Fibroblast of skin of abdomen (primary cell): ENCODE measurements around the gene TENT5C. TPM values are rescaled to one million over a fixed set of nuclear protein-coding genes. Genes with fewer than 3 reads are reported as not detected.
"Not testable (repeated sequence)": the region's sequence is repeated elsewhere in the genome, so short reads cannot be mapped to it uniquely, and the experiment has no call there.

Experiments
- DNase-seq: peaks from one replicate; pipeline ENCODE4 v3.0.0-alpha.2; 2013
- polyA plus RNA-seq, 2 experiments: library from polyadenylated mRNA; unstranded; fragments of 120-200 nt; gene quantifications; one replicate each; pipeline ENCODE4 v1.2.1, GENCODE V29; 2013; ENCODE audit not compliant: insufficient read length in 2 of 2

The TENT5C gene
- 0.40 TPM for polyA plus RNA-seq (2013, experiment 1 of 2; ENCODE audit: insufficient read length)
- polyA plus RNA-seq (2013, experiment 2 of 2; ENCODE audit: insufficient read length), result 0.38 TPM

- DNase-seq, result peak; percentile 97
Observed at GRCh38 chr1:117605774-117606648, at the start of gene TENT5C. Gene TENT5C (plus strand): TSS chr1:117606048. CDS start chr1:117622869, 16,821 bp downstream.

GRCh38 chr1:117556341-117556740 is 49.5 kb upstream of the TENT5C start:
- DNase-seq, result no peak

GRCh38 chr1:117556976-117557375 is 48.9 kb upstream of the TENT5C start:
- DNase-seq, result no peak

GRCh38 chr1:117558451-117558850 is 47.4 kb upstream of the TENT5C start:
- not testable (repeated sequence) for DNase-seq

- no peak for DNase-seq
Observed at GRCh38 chr1:117559139-117559538, 46.7 kb upstream of the TENT5C start.

- DNase-seq, result no peak
Observed at GRCh38 chr1:117559985-117560384, 45.9 kb upstream of the TENT5C start.

GRCh38 chr1:117561071-117561470 is 44.8 kb upstream of the TENT5C start:
- no peak for DNase-seq

- no peak for DNase-seq
Observed at GRCh38 chr1:117561551-117561950, 44.3 kb upstream of the TENT5C start.

GRCh38 chr1:117562581-117563491 is 43.0 kb upstream of the TENT5C start:
- no peak for DNase-seq

GRCh38 chr1:117563492-117563875 is 42.4 kb upstream of the TENT5C start:
- no peak for DNase-seq

- no peak for DNase-seq
Observed at GRCh38 chr1:117564227-117565075, 41.4 kb upstream of the TENT5C start.

GRCh38 chr1:117565076-117565556 is 40.7 kb upstream of the TENT5C start:
- no peak for DNase-seq

GRCh38 chr1:117565745-117566455 is 39.9 kb upstream of the TENT5C start:
- no peak for DNase-seq

- DNase-seq, result no peak
Observed at GRCh38 chr1:117566556-117566955, 39.3 kb upstream of the TENT5C start.

- DNase-seq, result no peak
Observed at GRCh38 chr1:117567435-117567834, 38.4 kb upstream of the TENT5C start.

GRCh38 chr1:117567976-117568375 is 37.9 kb upstream of the TENT5C start:
- no peak for DNase-seq

GRCh38 chr1:117568999-117569398 is 36.8 kb upstream of the TENT5C start:
- no peak for DNase-seq

- DNase-seq, result no peak
Observed at GRCh38 chr1:117569856-117570255, 36.0 kb upstream of the TENT5C start.

- no peak for DNase-seq
Observed at GRCh38 chr1:117570988-117571409, 34.8 kb upstream of the TENT5C start.

GRCh38 chr1:117571496-117571895 is 34.4 kb upstream of the TENT5C start:
- no peak for DNase-seq

GRCh38 chr1:117572546-117572945 is 33.3 kb upstream of the TENT5C start:
- no peak for DNase-seq
